K562 (cell line): ENCODE data around the gene GATAD2B. TPM values are rescaled to one million over a fixed set of nuclear protein-coding genes. Genes with fewer than 3 reads are reported as not detected.

Experiments
- ARNT ChIP-seq, 2 experiments: fragments of 450-650 bp; IDR thresholded peaks; 2 replicates each; pipeline ENCODE4 v1.6.1; 2016; ENCODE audit warnings: mild to moderate bottlenecking in 1 of 2
- BRF2 ChIP-seq: IDR thresholded peaks from 3 replicates; pipeline ENCODE4 v1.6.1; 2011; ENCODE audit warnings: borderline replicate concordance, mild to moderate bottlenecking; ENCODE audit not compliant: insufficient read length, insufficient read depth
- CHD2 ChIP-seq: IDR thresholded peaks from 2 replicates; pipeline ENCODE4 v1.6.1; 2011; ENCODE audit warnings: low read depth, low read length
- E2F3 ChIP-seq: fragments of 250-450 bp; sonication (Bioruptor Pico); IDR thresholded peaks from 2 replicates; pipeline ENCODE4 v1.4.0; 2020; ENCODE audit warnings: mild to moderate bottlenecking
- E2F4 ChIP-seq: sonication (generic); formaldehyde crosslinking; IDR thresholded peaks from 2 replicates; pipeline ENCODE4 v1.8.0; 2022; ENCODE audit warnings: mild to moderate bottlenecking, low read depth, missing genetic modification reagents
- EZH2 ChIP-seq: IDR thresholded peaks from 2 replicates; pipeline ENCODE4 v1.6.1; 2012; ENCODE audit warnings: low read depth, mild to moderate bottlenecking, inconsistent platforms, low read length, borderline replicate concordance
- GABPB1 ChIP-seq: sonication (generic); formaldehyde crosslinking; IDR thresholded peaks from 2 replicates; pipeline ENCODE4 v1.8.0; 2022; ENCODE audit warnings: mild to moderate bottlenecking, missing genetic modification reagents
- GATAD2A ChIP-seq: fragments of 450-650 bp; IDR thresholded peaks from 2 replicates; pipeline ENCODE4 v1.6.1; 2017
- HES1 ChIP-seq: fragments of 450-650 bp; IDR thresholded peaks from 2 replicates; pipeline ENCODE4 v1.6.1; 2016; ENCODE audit warnings: low read depth, mild to moderate bottlenecking, moderate library complexity
- IFI16 ChIP-seq: fragments of 250-450 bp; sonication (Bioruptor Pico); IDR thresholded peaks from 2 replicates; pipeline ENCODE4 v2.1.2; 2022; ENCODE audit warnings: mild to moderate bottlenecking, inconsistent platforms
- MEIS2 ChIP-seq: fragments of 450-650 bp; IDR thresholded peaks from 2 replicates; pipeline ENCODE4 v1.6.1; 2014; ENCODE audit warnings: mild to moderate bottlenecking; ENCODE audit not compliant: partially characterized antibody
- MITF ChIP-seq: IDR thresholded peaks from 2 replicates; pipeline ENCODE4 v1.6.1; 2014; ENCODE audit warnings: antibody characterized with exemption
- MYC ChIP-seq, 2 experiments: fragments of 250-450 bp in 1 of 2; sonication (Bioruptor Pico) in 1 of 2; IDR thresholded peaks; 2 replicates each; pipeline versions ENCODE4 v1.5.1 to v1.6.1; 2012 to 2021; ENCODE audit warnings: low read depth in 2 of 2, borderline replicate concordance in 1 of 2, improper control_type of control experiment in 1 of 2, low read length in 1 of 2, mild to moderate bottlenecking in 1 of 2, moderate library complexity in 1 of 2
- NFE2L1 ChIP-seq: fragments of 450-650 bp; IDR thresholded peaks from 2 replicates; pipeline ENCODE4 v1.6.1; 2016; ENCODE audit warnings: missing genetic modification characterization, low read depth, mild to moderate bottlenecking, missing compliant biosample characterization, moderate library complexity, borderline replicate concordance
- NUFIP1 ChIP-seq: fragments of 450-650 bp; IDR thresholded peaks from 2 replicates; pipeline ENCODE4 v1.6.1; 2018; ENCODE audit not compliant: partially characterized antibody
- SAFB2 ChIP-seq: fragments of 200-400 bp; formaldehyde crosslinking; IDR thresholded peaks from 2 replicates; pipeline ENCODE4 v1.6.1; 2018; ENCODE audit warnings: borderline replicate concordance, low read length, low read depth, moderate library complexity; ENCODE audit not compliant: severe bottlenecking
- TRIM24 ChIP-seq, 2 experiments: fragments of 450-650 bp; IDR thresholded peaks; 2 replicates each; pipeline ENCODE4 v1.6.1; 2016
- USF2 ChIP-seq: sonication (generic); formaldehyde crosslinking; IDR thresholded peaks from 2 replicates; pipeline ENCODE4 v1.5.0; 2020; ENCODE audit warnings: missing genetic modification reagents
- ZNF282 ChIP-seq: sonication (generic); formaldehyde crosslinking; IDR thresholded peaks from 2 replicates; pipeline ENCODE4 v1.8.1; 2023; ENCODE audit warnings: missing genetic modification reagents
- ZNF431 ChIP-seq: sonication (generic); formaldehyde crosslinking; IDR thresholded peaks from 2 replicates; pipeline ENCODE4 v1.8.0; 2022; ENCODE audit warnings: mild to moderate bottlenecking, missing genetic modification reagents
- ZNF445 ChIP-seq: fragments of 250-450 bp; sonication (Bioruptor Pico); IDR thresholded peaks from 2 replicates; pipeline ENCODE4 v1.4.0; 2020; ENCODE audit warnings: low read depth, mild to moderate bottlenecking, moderate library complexity
- ZNF583 ChIP-seq: fragments of 250-450 bp; sonication (Bioruptor Pico); IDR thresholded peaks from 2 replicates; pipeline ENCODE4 v1.4.0; 2020
- ZNF778 ChIP-seq: fragments of 450-650 bp; formaldehyde crosslinking; IDR thresholded peaks from 2 replicates; pipeline ENCODE4 v1.4.0; 2020; ENCODE audit warnings: mild to moderate bottlenecking, moderate library complexity
- polyA plus RNA-seq, 8 experiments: library from polyadenylated mRNA; depleted of rRNA in 4 of 8; stranded (reverse) in 5 of 8; unstranded in 3 of 8; fragments of >200 nt; fragmentation: Nextera tagmentation in 2 of 8; fragmentation: Illumina TruSeq in 1 of 8; extraction: Ambion mirVana in 2 of 8; extraction: Trizol in 1 of 8; gene quantifications; 2 replicates each; pipeline versions ENCODE4 v1.2.1 to v1.2.3, GENCODE V29; 2011 to 2014; ENCODE audit warnings: inconsistent platforms in 1 of 8, missing spikeins in 1 of 8
- total RNA-seq, 7 experiments: library from RNA; depleted of rRNA in 6 of 7; stranded (reverse); fragments of >200 nt in 6 of 7; fragmentation: Illumina TruSeq in 2 of 7; extraction: Trizol in 2 of 7; gene quantifications; 2 replicates each; pipeline versions ENCODE4 v1.2.1 to v1.2.3, GENCODE V29; 2011 to 2021; ENCODE audit warnings: low replicate concordance in 1 of 7

The GATAD2B gene
- total and polyA plus RNA-seq, 9 of the 15 experiments (the other 6 are each of a cell fraction or from before 2014, with no cell fraction given) = 1.5 to 40.2 (median 4.9) TPM

- TF ChIP-seq MITF = no peak
- TF ChIP-seq BRF2 = no peak
- TF ChIP-seq NUFIP1 = no peak
- peak; percentile 77 for TF ChIP-seq GATAD2A
- TF ChIP-seq EZH2 = no peak
- TF ChIP-seq E2F4 (CRISPR knock-in tag) = no peak
- TF ChIP-seq MEIS2 = no peak
- no peak for TF ChIP-seq ARNT (IDR thresholded peaks at IDR 0.05)
- TF ChIP-seq ZNF282 (CRISPR knock-in tag) = no peak
- no peak for TF ChIP-seq ZNF431
- TF ChIP-seq E2F3 (CRISPR knock-in tag) = no peak
- no peak for TF ChIP-seq ZNF445 (CRISPR knock-in tag)
- TF ChIP-seq MYC (IDR thresholded peaks at IDR 0.05; ENCODE audit: low read depth, low read length) = peak; percentile 59
- no peak for TF ChIP-seq MYC (CRISPR knock-in tag; IDR thresholded peaks at IDR 0.05; ENCODE audit: borderline replicate concordance, low read depth)
- no peak for TF ChIP-seq ZNF583 (CRISPR knock-in tag)
- no peak for TF ChIP-seq NFE2L1 (tag)
- no peak for TF ChIP-seq TRIM24 (IDR thresholded peaks at IDR 0.05)
- TF ChIP-seq ZNF778 (CRISPR knock-in tag) = no peak
- TF ChIP-seq GABPB1 (CRISPR knock-in tag) = peak; percentile 40; the same call in 1 of the 2 replicates
- no peak for TF ChIP-seq SAFB2
- TF ChIP-seq HES1 = no peak
- no peak for TF ChIP-seq USF2 (CRISPR knock-in tag)
- no peak for TF ChIP-seq CHD2
- no peak for TF ChIP-seq IFI16
These were observed 448 bp downstream of the GATAD2B start (continued) for GRCh38 chr1:153922076-153922971.
